ELR (cell line): ENCODE results near the gene CDK2AP2.
"Not testable (repeated sequence)": the region's sequence is repeated elsewhere in the genome, so short reads cannot be mapped to it uniquely, and the experiment has no call there.

ENCODE experiments used
- DNase-seq: peaks from one replicate; pipeline ENCODE4 v3.0.0-alpha.2; 2015; ENCODE audit warnings: low read depth

CDK2AP2 gene

DNA sequence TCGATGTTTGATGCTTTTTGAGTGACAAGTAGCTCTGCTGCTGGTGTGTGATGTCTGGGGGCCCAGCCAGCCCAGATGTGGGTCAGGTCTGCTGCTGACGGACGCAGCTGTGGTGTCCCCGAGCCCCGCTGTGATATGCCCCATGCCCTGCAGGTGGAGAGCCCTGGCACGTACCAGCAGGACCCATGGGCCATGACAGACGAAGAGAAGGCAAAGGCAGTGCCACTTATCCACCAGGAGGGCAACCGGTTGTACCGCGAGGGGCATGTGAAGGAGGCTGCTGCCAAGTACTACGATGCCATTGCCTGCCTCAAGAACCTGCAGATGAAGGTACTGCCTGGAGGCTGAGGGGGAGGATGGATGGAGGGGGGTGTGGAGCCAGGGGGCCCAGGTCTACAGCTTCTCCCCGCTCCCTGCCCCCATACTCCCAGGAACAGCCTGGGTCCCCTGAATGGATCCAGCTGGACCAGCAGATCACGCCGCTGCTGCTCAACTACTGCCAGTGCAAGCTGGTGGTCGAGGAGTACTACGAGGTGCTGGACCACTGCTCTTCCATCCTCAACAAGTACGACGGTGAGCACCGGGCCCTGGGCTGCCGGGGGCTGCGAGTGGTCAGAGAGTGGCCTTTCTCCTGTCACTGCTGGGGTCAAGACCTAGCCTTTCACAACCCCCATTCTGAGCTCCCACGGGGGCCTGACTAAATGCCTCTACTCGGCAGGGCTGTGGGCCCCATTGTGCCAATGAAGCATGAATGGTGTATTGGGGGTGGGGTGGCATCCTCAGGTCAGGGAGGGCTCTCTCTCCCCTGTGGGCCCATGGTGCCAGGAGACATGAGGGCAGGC, 17.9 kb downstream of the CDK2AP2 start:
- no peak for DNase-seq

DNA sequence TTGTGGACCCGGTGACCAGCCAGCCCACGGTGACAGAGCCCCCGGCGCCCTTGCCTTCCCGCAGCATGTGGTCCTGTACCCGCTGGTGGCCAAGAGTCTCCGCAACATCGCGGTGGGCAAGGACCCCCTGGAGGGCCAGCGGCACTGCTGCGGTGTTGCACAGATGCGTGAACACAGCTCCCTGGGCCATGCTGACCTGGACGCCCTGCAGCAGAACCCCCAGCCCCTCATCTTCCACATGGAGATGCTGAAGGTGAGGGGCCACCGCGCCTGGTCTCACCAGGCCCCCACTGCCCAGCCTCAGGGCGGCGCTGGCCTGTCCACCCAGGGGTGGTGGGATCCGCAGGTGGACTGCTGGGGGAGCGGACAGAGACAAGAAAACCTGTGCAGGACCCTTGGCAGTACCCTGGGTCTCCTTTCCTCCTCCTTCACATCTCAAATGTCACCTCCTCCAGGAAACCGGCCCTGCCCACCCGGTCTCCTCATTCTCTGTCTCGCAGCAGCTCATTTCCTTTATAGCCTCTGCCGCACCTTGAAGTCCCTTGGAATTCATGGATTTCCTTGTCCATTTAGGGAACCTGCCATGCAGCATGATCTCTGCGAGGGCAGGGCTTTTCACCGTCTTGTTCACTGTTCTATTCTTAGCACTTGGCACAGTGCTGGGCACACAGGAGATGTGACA, 18.6 kb downstream of the CDK2AP2 start:
- DNase-seq: no peak

DNA sequence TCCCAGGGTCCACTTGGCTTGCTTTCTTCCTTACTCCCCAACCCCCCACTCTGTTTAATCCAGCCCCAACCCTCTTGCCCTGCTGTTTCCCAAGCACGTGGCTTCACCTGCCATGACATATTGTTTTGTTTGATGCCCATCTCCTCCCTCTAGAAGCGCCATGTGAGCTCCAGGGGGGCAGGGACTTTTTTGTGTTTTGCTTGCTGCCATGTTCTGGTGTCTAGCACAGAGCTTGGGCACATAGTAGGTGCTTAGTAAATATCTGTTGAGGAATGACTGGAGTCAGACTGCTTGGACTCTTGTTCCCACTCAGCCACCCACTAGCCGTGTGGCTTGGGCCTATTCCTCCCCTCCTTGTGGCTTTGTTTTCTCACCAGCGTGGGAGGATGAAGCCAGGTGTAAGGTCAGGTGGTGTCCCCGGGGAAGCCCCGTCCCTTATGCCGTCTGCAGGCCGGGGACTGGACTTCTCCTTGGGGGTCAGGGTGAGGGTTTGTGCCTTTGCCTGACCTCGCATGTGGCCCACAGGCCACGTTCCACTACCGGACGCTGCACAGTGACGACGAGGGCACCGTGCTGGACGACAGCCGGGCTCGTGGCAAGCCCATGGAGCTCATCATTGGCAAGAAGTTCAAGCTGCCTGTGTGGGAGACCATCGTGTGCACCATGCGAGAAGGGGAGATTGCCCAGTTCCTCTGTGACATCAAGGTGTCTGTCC, 21.3 kb downstream of the CDK2AP2 start:
- DNase-seq: no peak

DNA sequence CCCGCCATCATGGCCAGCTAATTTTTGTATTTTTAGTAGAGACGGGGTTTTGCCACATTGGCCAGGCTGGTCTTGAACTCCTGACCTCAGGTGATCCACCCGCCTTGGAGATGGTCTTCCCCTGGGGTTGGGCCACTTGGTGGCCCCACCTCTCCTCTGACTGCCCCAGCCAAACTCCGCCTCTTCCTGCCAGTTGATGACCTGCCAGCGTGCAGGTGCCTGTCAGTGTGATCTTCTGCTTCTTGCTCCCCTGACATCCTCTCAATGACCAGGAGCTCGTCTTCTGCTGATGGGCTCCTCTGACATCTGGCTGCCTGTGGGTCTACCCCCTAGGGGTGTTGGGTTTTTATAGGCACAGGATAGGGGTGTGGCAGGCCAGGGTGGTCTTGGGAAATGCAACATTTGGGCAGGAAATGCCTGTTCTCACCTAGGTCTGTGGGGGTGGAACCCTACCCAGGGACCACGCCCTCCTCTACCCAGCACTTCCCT, 22.0 kb downstream of the CDK2AP2 start:
- DNase-seq: not testable (repeated sequence)

DNA sequence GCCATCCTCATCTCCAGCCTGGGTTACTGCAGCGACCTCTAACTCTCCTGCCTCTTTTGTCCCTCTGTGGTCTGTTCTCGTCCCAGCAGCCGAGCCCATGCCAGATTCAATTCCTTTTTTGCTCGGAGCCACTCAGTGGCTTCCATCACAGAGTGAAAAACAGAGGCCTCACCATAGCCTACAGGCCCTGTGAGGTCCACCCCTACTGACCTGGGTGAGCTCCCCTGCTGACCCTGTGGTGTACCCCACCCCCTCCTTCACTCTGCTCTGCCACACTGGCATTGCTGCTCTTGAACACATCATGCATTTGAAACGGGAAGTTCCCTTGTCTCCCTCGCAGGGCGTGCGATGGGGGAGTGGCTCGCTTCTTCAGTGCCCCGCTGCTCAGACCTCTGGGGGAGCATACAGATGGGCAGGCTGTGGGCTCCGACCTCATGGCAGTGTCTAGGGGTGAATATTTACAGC, 23.1 kb downstream of the CDK2AP2 start:
- DNase-seq: no peak

DNA sequence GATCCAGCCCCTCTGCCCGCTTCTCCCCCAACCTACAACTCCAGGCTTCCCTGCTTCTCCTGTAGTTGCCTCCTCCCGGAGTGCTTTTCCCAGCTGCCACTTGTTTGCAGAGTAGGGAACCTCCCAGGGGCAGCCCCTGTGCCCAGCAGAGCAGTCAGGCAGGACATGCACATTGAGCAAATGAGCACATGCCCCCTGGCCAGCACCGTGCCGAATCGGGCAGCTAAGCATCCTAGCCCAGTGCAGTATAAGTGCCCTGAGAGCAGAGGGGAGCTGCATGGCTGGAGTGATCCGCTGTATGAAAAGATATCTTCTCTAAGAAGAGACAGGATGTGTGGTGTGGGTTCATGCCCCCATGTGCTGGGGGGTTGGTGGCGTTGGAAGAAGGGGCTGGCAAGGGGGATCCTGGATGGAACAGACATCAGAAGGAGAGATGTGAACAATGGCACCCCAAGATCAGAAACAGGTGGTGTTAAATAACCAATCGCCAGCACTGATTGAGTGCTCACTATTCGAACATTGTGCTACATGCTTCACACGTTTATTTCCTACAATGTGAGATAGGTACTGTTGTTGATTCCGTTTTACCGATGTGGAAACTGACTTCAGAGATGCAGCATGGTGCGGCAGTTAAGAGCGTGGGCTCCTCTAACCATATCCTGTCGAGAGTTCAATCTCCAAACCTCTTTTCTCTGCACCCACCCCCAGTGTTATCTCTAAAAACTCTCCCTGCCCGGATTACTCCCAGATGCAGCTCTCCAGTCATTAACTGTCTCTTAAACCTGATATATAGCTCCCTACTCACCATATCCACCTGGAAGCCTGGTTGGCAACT, 23.9 kb downstream of the CDK2AP2 start:
- no peak for DNase-seq

DNA sequence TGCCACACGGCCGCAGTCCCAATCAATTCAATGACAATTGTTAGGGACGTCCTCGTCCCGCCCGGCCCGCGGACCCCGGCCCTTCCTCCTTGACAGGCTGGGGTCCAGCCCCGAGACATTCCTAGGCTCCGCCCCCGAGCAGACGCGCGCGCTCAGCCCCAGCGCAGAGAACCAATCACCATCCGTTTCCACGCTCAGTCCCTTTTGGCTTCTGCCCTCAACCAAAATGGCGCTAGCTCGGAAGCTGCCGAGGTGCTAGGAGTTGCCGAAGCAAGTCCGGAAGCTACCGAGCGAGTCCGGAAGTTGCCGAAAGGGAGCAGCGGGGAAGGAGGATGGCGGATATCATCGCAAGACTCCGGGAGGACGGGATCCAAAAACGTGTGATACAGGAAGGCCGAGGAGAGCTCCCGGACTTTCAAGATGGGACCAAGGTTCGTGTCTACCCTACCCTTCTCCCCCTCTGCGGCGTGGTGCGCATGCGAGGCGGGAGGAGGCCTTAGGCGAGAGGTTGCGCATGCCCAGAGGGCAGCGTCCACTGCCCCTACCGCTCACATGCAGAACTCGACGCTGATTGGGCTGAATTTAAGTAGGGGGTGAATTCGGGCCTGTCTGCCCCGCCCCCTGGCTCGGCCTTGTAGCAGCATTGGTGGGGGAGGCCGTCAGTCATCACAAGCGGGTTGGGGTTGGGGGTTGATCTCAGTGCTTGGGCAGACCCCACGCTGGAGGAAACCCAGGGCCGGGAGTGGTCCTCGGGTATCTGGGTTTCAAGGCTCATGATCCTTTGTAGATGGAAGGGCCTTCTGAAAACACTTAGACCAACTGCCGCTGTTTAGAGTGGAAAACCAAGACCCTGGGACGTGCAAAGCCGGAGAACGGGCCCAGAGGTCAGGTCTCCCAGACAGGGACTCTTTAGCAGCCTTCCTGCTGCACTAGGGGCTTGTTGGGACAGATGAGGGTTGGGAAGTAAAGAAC, 24.8 kb downstream of the CDK2AP2 start, which contains the start of gene AIP:
TSS of gene AIP (plus strand) at position 200 of the 972 bp plus-strand sequence. CDS start at position 333, 133 bp downstream.
- DNase-seq: peak; percentile 98

DNA sequence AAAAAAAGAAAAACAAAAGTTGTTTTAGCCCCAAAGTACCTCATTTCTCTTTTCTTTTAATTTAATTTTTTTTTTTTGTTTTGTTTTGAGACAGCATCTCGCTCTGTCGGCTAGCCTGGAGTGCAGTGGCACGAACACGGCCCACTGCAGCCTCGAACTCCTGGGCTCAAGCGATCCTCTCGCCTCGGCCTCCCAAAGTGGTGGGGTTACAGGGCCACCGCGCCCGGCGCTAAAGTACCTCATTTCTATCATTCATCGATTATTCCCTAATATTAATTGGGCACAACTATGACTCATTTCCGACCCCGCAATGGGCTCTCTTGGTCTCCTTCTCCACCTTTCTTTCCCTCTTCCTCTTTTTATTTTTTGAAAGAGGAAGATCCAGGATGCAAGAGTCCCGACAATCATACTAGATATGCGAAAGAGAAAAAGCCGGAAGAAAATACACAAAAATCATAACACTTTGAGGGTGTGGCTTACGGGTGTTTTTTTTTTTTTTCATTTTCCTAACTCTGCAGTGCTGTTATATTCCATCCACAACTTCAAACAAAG, 25.6 kb downstream of the CDK2AP2 start:
- DNase-seq: no peak

DNA sequence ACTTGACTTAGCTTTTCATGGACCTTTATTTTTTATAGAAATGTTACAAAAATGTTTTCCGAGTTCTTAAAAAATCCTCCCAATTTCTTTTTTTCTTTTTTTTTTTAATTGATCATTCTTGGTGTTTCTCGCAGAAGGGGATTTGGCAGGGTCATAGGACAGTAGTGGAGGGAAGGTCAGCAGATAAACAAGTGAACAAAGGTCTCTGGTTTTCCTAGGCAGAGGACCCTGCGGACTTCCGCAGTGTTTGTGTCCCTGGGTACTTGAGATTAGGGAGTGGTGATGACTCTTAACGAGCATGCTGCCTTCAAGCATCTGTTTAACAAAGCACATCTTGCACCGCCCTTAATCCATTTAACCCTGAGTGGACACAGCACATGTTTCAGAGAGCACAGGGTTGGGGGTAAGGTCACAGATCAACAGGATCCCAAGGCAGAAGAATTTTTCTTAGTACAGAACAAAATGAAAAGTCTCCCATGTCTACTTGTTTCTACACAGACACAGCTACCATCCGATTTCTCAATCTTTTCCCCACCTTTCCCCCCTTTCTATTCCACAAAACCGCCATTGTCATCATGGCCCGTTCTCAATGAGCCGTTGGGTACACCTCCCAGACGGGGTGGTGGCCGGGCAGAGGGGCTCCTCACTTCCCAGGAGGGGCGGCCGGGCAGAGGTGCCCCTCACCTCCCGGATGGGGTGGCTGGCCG, 30.5 kb downstream of the CDK2AP2 start:
- DNase-seq: not testable (repeated sequence)

DNA sequence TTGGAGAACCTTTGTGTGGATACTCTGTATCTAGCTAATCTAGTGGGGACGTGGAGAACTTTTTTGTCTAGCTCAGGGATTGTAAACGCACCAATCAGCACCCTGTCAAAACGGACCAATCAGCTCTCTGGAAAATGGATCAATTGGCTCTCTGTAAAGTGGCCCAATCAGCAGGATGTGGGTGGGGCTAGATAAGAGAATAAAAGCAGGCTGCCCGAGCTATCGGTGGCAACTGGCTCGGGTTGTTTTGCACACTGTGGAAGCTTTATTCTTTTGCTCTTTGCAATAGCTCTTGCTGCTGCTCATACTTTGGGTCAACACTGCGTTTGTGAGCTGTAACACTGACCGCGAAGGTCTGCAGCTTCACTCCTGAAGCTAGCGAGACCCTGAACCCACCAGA, 31.3 kb downstream of the CDK2AP2 start:
- not testable (repeated sequence) for DNase-seq

DNA sequence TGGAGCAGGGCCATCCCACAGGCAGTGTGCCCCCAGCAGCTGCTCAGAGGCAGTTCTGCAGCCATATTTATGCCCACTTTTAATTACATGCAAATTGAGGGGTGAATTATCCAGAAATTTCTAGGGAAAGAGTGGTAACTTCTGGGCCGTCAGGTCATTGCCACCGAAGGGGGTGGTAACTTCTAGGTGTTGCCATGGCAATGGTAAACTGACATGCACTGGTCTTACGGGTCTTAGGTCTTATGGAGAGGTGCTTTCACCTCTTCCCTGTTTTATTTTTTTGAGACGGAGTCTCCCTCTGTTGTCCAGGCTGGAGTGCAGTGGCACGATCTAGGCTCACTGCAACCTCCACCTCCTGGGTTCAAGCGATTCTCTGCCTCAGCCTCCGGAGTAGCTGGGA, 35.1 kb downstream of the CDK2AP2 start:
- no peak for DNase-seq

DNA sequence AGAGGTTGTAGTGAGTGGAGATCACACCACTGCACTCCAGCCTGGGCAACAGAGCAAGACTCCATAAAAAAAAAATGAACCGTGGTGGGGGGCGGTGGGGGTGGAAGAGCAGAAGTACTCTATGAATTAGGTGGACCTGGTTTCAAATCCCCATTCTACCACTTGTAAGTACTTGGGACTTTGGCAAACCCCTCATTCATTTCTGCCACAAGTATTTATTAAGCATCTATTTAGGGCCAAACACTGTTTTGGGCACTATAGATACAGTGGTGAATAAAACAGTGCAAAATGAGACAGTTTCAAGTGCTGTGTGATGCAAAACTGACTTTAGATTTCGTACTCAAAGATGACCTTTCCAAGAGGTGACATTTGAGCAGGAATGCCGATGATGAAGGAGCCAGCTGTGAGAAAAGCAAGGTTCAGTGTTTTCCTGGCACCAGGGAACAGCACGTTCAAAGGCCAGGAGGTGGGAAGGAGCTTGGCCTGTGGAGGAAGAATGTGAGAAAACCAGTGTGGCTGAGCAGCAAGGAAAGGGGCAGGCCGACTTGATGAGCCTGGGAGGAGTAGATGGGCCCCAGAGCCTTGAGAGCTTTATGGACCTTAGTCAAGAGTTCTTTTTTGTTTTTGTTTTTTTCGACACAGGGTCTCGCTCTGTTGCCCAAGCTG, 37.5 kb downstream of the CDK2AP2 start:
- no peak for DNase-seq

DNA sequence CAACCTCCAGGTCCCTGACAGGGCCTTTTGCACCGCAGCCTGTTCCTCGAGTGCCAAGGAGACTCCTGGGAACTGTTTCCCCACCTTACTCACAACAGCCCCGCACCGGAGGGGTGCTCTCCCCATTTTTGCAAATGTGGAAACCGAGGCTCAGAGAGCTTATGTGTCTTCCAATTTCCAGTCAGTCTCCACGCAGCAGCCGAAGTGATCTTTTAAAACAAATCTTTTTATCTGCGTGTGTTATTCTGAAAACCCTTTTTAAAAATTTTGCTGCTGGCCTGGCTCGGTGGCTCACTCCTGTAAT, 38.5 kb downstream of the CDK2AP2 start:
- no peak for DNase-seq

DNA sequence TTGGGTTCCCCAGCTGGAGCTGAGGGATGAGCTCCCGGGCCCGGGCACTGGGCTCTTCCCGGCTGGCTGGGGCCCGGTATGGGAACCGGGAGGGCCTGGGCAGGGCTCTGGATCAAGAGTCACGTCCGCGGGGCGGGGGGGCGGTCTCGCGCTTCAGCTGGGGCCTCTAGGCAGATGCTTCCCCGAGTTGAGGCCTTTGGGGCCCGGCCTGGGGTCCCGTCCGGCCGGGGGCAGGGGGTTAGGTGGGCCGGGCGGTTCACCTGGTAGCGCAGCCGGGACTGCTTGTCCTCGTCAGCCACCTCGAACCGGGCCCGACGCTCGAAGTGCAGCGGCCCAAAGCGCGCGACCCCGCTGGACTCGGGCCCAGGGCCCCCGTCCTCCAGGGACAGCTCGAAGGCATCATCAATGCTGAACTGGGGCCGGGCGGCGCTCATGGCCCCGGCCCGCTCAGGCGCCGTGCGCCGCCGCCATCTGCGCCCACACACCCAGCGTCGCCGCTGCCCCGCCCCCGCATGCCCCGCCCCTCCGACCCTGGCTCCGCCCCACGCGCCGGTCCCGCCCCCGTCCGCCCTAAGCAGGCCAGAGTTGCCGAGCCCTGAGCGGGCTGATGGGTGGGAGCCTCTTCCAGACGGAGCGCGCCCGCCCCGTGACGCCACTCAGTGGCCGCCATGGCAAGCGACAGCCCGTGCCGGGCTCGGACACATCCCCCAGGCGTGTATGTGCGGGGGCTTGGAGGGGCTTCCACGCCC, 39.0 kb downstream of the CDK2AP2 start, which contains the start of gene TMEM134:
TSS of gene TMEM134 (minus strand) at position 493 of the 749 bp plus-strand sequence. CDS start at position 434, 59 bp downstream.
- DNase-seq: peak; percentile 92

DNA sequence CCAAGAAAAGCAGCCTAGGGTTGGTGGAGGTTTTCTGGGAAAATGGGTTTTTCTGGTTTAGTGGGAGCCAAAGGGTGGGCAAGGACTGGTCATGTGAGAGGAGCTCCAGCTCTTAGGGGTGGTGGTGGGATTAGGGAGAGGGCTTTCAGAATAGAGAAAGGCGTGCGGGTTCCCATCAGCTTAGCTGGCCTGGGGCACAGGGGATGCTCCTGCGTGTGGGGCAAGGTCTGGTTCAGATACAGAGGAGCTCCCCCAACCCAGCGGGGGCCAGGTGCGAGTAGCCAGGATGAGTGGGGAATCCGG, 39.6 kb downstream of the CDK2AP2 start:
- DNase-seq: no peak

DNA sequence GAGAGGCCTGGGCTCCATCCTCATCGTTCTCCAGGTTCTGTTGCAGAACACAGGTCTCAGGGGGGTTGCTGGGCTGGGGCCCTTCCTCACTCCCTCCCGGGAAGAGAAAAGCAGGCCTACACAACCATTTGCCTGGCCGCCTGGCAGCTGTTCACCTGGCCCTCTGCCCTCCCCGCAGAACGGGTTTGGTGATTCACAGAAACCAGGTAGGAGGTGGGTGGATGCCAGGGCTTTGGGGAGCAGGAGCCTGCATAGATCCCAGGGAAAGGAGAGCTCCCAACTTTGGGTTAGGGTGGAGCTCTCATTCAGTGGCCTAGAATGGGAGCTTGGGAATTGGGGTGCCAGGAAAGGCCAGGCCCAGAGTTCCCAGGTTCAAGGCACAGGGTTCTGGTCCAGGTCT, 39.9 kb downstream of the CDK2AP2 start:
- no peak for DNase-seq

DNA sequence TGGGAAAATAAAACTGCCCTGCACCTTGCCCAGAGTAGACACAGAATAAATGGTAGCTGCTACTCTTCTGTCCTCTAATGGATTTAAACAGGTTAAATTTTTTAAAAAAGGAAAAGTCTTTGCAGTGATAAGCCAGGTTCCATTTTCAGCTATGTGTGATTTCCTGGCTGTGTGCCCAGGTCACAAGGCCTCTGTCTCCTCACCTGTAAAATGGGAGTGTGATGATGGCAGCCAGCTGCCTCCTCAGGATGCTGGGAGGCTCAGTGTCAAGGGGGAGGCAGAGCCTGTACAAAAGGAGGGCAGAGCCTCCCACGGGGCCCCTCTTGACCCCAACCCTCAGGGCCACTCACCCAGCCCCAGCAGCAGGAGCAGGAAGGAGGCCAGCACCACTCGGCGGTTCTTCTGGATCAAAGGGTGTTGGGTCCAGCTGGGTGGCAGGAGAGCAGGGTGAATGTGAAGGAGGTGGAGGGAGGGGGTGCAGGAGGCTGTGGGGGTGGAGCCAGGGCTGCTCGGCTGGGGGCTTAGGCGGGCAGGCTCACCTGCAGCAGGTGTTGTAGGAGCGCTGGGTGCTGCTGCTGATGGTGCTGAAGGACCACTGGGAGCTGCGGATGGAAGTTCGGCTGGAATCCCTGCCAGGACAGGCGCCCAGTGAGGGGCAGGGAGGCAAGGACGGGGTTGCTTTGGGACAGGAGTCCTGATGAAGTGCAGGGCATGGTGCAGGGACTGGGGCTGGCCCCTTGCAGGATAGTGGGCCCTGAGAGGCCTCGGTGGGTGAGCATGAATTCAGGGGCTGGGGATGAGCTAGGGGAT, 40.8 kb downstream of the CDK2AP2 start:
- DNase-seq: no peak
